Measurements from ENCODE around the gene VENTX.

DNA sequence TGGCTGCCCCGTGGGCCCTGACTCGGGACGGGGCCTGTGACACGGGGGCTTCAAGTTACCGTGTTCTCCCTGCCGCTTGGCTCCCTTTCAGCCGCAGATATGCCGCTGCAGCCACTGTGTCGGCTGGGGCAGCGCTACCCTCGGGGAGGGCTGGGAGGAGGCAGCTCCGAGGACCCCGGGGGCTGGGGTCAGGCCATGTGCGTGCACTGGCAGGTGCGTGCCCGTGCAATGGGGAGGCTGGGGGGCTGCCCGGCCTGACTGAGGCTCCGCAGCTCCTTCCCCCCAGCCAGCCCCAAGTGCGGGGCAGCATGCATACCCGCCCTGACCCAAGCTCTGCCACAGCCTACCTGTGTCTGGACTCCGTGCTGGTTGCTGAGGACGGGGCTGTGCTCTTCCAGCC is 48.4 kb upstream of the VENTX start:
- TF ChIP-seq GLIS3 (CRISPR knock-in tag; IDR thresholded peaks at IDR 0.05): no peak
- TF ChIP-seq, protein P1, sequence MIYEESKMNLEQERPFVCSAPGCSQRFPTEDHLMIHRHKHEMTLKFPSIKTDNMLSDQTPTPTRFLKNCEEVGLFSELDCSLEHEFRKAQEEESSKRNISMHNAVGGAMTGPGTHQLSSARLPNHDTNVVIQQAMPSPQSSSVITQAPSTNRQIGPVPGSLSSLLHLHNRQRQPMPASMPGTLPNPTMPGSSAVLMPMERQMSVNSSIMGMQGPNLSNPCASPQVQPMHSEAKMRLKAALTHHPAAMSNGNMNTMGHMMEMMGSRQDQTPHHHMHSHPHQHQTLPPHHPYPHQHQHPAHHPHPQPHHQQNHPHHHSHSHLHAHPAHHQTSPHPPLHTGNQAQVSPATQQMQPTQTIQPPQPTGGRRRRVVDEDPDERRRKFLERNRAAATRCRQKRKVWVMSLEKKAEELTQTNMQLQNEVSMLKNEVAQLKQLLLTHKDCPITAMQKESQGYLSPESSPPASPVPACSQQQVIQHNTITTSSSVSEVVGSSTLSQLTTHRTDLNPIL (CRISPR knock-in tag; IDR thresholded peaks at IDR 0.05; ENCODE audit: low read depth): no peak
- no peak for TF ChIP-seq TCF4 (CRISPR knock-in tag; IDR thresholded peaks at IDR 0.05; ENCODE audit: borderline replicate concordance)
- TF ChIP-seq ZNF8 (CRISPR knock-in tag; IDR thresholded peaks at IDR 0.05): no peak
- no peak for TF ChIP-seq ZFP3 (CRISPR knock-in tag; IDR thresholded peaks at IDR 0.05)
- TF ChIP-seq, protein P2, sequence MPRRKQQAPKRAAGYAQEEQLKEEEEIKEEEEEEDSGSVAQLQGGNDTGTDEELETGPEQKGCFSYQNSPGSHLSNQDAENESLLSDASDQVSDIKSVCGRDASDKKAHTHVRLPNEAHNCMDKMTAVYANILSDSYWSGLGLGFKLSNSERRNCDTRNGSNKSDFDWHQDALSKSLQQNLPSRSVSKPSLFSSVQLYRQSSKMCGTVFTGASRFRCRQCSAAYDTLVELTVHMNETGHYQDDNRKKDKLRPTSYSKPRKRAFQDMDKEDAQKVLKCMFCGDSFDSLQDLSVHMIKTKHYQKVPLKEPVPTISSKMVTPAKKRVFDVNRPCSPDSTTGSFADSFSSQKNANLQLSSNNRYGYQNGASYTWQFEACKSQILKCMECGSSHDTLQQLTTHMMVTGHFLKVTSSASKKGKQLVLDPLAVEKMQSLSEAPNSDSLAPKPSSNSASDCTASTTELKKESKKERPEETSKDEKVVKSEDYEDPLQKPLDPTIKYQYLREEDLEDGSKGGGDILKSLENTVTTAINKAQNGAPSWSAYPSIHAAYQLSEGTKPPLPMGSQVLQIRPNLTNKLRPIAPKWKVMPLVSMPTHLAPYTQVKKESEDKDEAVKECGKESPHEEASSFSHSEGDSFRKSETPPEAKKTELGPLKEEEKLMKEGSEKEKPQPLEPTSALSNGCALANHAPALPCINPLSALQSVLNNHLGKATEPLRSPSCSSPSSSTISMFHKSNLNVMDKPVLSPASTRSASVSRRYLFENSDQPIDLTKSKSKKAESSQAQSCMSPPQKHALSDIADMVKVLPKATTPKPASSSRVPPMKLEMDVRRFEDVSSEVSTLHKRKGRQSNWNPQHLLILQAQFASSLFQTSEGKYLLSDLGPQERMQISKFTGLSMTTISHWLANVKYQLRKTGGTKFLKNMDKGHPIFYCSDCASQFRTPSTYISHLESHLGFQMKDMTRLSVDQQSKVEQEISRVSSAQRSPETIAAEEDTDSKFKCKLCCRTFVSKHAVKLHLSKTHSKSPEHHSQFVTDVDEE (CRISPR knock-in tag; IDR thresholded peaks at IDR 0.05): no peak
- TF ChIP-seq ZFP30 (CRISPR knock-in tag; IDR thresholded peaks at IDR 0.05): no peak
- no peak for TF ChIP-seq CSDC2 (CRISPR knock-in tag; IDR thresholded peaks at IDR 0.05)
- TF ChIP-seq, protein P3, sequence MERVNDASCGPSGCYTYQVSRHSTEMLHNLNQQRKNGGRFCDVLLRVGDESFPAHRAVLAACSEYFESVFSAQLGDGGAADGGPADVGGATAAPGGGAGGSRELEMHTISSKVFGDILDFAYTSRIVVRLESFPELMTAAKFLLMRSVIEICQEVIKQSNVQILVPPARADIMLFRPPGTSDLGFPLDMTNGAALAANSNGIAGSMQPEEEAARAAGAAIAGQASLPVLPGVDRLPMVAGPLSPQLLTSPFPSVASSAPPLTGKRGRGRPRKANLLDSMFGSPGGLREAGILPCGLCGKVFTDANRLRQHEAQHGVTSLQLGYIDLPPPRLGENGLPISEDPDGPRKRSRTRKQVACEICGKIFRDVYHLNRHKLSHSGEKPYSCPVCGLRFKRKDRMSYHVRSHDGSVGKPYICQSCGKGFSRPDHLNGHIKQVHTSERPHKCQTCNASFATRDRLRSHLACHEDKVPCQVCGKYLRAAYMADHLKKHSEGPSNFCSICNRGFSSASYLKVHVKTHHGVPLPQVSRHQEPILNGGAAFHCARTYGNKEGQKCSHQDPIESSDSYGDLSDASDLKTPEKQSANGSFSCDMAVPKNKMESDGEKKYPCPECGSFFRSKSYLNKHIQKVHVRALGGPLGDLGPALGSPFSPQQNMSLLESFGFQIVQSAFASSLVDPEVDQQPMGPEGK (CRISPR knock-in tag; IDR thresholded peaks at IDR 0.05; ENCODE audit: borderline replicate concordance): no peak
- TF ChIP-seq ARNTL (CRISPR knock-in tag; IDR thresholded peaks at IDR 0.05; ENCODE audit: borderline replicate concordance, low read depth): no peak
- TF ChIP-seq, protein P4, sequence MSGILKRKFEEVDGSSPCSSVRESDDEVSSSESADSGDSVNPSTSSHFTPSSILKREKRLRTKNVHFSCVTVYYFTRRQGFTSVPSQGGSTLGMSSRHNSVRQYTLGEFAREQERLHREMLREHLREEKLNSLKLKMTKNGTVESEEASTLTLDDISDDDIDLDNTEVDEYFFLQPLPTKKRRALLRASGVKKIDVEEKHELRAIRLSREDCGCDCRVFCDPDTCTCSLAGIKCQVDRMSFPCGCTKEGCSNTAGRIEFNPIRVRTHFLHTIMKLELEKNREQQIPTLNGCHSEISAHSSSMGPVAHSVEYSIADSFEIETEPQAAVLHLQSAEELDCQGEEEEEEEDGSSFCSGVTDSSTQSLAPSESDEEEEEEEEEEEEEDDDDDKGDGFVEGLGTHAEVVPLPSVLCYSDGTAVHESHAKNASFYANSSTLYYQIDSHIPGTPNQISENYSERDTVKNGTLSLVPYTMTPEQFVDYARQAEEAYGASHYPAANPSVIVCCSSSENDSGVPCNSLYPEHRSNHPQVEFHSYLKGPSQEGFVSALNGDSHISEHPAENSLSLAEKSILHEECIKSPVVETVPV (CRISPR knock-in tag; IDR thresholded peaks at IDR 0.05): no peak

Data from SK-N-SH treated with all-trans-retinoic acid at 6 μM for 48 hours (cell line).